GM19239 (cell line): Measurements from ENCODE around the gene EFHD2.
"Not testable (repeated sequence)": the region's sequence is repeated elsewhere in the genome, so short reads cannot be mapped to it uniquely, and the experiment has no call there.

Experiments used
- DNase-seq: peaks from one replicate; pipeline ENCODE4 v3.0.0; 2011; ENCODE audit warnings: low spot score; ENCODE audit not compliant: insufficient read length
- FAIRE-seq: peaks from 2 replicates; lab custom pipeline; 2011; peaks lifted over from hg19 to GRCh38; lab: Jason Lieb, UNC

Gene EFHD2

DNA sequence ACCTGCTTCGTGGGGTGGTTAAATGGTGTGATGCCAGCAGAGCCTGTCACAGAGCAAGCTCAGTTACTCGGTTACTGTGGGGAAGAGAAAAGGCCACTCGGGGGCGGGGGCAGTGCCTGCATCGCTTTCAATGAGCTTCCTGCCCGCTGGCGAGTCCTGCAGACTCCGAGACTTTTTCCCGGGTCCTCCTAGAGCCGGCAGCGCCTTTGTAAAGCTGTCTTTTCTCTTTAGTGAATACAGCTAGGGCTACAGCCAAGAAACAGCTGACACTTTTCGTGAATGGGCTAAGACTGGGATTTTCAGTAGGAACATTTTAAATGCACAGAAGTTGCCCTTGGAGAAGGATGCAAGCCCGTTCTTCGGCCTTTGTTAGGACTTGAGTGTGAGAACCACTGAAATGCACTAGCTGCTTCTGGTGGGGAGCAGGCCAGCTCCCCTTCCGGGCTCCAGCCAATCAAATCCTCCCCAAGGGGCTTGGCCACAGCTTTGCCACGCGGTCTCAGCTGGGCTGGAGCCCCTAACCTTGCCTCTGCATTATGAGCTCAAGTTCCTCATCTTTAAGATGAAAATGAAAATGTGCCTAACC is 23.4 kb upstream of the EFHD2 start:
- FAIRE-seq (no peak), DNase-seq (no peak)

DNA sequence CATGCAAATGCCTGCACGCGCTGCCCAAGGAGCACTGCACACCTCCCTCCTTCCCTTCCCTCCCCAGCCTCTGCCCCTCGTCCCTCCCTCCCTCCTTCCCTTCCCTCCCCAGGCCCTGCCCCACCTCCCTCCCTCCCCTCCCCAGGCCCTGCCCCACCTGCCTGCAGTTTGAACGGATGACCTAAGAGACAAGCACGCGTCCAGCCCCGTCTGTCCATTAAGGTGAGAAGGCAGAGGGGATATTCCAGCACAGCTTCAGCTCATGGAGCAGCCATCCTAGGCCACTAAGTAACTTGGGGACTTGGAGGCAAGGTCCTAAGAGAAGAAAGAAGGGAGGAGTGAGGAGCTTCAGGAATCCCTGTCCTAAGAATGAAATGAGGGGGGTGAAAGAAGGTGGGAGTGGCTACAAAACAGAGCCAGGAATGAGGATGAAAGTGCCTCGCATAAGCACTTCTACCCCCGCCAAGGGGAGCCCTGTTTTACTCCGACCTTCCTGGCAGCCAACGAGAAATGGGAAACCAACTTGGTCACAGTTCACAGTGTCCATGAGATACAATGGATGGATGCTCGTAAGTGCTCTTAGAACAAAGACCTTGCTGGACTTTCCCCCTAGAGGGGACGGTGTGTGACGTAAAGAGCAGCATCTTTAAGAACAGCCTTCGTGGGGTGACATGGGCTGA is 21.3 kb upstream of the EFHD2 start:
- no peak for FAIRE-seq
- no peak for DNase-seq

DNA sequence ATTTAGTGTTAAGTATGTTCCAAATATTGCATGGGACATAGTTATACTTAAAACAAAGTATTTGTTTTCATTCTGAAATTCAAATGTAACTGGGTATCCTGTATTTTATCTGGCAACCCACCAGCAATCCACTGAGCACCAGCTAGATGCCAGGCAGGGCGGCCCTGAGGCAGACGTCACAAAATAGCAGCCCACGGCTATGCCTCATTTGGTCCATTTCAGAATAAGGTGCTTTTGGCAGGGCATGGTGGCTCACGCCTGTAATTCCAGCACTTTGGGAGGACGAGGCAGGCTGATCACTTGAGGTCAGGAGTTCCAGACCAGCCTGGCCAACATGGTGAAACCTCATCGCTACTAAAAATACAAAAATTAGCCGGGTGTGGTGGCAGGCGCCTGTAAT is 19.9 kb upstream of the EFHD2 start:
- FAIRE-seq, DNase-seq: not testable (repeated sequence)

DNA sequence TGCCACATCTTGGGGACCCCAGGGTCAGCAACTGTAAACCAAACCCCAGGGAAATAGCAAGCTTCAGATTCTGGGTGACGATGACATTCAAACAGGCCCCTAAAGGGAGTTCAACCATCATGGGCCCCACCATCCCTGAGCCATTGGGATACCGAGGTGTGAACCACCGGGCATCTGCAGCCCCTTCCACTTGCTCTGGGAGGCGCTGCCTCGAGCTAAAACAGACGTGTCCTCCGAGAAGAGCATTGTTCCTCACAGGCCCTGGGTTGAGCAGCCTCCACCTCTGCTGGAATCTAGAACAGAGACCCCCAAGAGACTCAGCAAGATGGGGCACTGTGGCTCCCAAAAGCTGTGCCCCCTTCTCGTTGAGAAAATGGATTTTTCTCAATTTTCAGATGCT is 19.0 kb upstream of the EFHD2 start:
- FAIRE-seq (no peak), DNase-seq (no peak)

DNA sequence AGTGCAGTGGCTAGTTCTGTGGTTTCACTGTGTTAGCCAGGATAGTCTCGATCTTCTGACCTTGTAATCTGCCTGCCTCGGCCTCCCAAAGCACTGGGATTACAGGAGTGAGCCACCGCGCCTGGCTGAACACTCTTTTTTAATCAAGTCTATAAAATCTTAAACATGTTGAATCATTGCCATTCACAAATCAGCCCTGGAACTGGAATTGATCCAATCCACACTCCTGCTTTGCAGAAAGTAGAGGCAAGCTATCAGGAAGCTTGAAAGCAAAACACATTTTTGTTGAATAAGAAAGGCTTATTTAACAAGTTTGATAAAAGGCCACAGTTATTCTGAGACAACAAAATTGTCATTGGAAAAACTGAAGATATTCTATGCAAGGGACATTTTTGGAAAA is 18.3 kb upstream of the EFHD2 start:
- DNase-seq (no peak), FAIRE-seq (no peak)

DNA sequence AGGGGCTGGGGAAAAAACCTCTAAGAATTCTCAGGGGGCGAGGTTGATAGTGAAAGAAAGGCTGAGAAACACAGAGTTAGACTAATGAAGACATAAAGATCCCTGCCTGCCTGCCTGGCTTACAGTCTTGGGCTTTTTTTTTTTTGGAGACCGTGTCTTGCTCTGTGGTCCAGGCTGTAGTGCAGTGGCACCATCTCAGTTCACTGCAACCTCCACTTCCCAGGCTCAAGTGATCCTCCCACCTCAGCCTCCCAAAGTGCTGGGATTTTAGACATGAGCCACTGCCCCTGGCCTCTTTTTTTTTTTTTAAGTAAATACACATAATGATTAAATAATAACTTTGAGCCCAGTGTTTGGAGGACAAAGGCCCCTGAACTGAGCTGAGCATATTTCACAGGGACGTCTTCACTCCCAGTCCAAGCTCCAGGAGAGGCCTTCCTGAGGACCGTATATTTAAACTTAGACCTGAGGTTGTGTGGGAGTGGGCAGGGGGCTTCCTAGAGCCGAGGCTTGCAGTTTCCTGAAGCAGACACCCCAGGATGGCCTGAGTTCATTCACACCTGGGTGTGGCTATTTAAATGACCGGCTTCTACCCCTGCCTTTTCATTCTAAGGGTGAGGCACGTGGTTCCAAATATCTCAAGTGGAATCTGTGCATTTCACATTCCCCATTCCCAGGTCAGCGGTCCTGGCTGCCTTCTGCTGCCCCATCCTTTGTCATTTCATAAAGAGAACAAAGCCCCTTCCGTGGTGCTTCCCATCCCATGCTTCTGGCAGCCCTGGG is 16.0 kb upstream of the EFHD2 start:
- DNase-seq (no peak), FAIRE-seq (no peak)

DNA sequence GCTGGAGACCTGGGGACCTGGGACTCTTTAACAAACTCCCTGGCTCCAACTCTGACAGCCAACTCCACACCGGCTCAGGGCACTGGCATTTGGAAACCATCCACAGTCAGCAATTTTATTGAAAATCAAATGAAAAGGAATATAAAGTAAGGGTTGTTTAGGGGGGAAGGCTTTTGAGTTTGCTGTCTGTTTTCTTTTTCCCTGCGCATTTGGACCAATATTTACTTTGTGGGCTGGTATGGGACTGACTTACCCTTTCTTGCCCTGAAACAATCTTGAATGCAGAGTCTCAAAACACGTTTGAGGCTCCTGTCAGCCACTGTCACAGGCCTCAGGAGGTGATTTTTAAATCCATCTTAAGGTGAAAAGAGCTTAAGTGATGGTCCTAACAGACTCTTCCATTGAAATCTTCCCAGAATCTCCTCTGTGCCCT is 15.4 kb upstream of the EFHD2 start:
- DNase-seq (no peak), FAIRE-seq (no peak)

DNA sequence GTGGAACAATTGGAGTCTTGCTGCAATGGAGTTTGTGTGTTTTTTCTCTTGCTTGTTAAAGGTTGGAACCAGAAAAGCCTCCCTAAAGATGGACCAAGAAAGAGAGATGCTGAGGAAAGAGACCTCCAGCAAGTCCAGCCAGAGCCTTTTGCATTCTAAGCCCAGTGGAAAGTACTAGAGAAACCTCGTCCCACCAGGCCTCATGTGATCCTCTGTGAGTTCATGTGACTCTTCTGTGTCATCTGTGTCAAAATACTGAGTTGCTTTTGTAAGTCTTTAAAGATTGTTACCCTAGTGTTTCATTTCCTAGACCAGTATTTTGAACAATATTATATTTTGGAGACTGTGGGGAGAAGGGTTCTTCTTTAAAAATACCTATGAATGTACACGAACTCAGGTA is 12.5 kb upstream of the EFHD2 start:
- FAIRE-seq (no peak), DNase-seq (no peak)

DNA sequence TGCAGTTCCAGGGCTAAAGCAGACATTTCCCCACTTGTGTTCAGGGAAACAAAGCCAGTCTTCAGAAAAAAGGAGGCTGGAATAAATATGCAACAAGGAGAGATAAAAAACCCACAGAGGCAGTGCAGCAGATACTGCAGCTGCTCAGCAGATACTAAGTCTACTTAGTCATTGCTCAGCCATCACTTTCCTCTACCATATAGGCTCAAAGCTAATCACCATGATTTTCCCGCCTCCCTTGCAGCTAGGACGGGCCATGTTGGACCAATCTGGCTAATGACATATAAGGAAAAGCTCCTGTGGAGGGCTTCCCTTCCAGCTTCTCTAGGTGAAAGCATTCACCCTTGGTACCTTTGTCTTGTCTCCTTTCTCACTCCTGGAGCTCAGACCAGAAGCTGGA is 10.0 kb upstream of the EFHD2 start:
- no peak for DNase-seq
- FAIRE-seq, result no peak

DNA sequence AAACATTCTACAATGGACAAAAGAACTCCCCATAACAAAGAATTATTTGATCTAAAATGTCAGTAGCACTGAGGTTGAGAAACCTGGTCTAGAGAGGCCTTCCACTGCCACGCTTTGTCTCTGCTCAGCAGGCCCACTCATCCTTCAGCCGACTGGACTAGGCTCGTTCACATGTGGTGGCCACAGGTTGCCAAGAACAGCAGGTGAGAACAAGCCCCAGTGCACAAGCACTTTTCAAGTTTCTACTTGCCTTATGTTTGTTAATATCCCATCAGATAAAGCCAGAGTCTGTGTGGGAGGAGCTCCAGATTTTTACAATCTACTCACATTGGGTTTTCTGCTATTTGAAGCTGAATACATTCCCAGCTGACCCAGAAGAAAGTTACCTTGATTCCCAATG is 9.1 kb upstream of the EFHD2 start:
- no peak for FAIRE-seq
- no peak for DNase-seq

DNA sequence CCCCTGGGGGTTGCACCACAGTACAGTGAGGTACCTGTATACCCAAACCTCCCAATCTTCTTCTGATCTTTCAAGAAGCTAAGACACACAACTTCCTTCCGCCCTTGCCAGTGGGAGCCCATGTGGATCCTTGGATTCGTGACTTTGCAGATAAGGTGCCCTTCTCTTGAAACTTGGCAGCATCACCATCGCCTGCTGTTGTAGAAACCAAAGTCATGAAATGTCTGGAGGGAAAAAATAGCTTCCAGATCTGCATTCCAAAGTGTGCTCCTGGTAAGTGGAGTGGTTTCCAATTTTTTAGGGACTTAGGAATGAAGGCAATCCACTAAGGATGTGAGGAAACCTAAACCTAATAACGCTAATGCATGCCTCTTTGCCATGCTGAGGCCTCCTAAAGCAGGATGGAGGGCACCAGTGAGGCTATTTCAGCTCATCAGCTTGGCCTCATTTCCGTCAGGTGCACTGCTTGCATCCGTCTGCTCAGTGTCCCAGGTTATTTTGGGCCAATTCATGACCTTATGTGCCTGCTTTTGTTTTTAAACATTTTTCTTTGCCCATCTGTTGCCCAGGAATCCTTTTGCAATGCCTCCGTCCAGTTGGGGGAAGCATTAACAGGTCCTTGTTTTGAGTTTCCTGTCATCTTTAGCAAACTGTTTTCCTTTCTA is 8.2 kb upstream of the EFHD2 start:
- DNase-seq (no peak), FAIRE-seq (no peak)

DNA sequence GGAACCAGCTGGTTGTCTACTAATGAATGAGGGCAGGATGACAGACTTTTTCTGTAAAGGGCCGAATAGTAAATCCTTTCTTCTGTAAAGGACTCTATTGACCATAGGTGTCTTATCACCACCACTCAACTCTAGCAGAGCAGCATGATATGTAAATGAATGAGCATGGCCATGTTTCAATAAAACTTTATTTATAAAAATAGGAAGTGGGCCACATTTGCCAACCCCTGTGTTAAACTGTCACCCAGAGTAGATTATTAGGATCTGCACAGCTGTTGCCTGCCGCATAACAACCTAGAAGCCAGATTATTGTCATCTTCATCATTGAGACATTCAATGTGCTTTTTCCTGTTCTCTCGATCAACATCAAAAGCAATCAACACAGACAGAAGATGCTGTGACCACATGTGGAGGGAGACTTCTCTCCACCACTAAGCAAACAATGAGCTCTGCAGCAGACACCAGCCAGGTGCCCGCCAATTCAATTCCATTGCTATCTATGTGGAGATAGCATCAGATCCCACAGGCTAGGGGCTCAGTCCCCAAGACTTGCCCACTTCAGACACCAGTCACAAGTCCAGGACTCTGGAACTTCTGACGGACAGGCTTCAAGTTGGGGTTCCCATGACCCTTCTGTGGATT is 6.8 kb upstream of the EFHD2 start:
- FAIRE-seq (no peak), DNase-seq (no peak)

DNA sequence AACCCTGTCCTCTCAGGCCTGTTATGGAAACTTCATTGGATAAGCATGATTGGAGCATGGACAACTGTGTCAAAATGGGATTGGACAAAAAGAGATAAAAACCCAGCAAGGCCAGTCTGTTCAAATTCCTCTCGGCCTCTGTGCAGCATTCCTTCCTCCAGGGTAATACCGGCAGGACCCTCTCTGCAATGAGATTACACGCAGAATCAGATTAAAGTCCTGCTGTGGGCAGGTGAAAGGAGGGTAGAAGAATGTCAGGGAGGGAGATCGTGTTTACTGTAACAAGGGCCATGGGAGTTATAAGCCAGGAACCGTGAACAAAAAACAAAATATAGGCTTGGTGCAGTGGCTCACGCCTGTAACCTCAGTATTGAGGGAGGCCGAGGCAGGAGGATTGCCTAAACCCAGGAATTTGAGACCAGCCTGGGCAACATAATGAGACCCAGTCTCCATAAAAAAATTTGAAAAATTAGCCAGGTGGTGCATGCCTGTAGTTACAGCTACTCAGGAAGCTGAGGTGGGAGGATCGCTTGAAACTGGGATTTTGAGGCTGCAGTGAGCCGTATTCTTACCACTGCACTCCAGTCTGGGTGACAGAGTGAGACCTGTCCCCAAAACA is 5.6 kb upstream of the EFHD2 start:
- no peak for DNase-seq
- FAIRE-seq, result no peak

DNA sequence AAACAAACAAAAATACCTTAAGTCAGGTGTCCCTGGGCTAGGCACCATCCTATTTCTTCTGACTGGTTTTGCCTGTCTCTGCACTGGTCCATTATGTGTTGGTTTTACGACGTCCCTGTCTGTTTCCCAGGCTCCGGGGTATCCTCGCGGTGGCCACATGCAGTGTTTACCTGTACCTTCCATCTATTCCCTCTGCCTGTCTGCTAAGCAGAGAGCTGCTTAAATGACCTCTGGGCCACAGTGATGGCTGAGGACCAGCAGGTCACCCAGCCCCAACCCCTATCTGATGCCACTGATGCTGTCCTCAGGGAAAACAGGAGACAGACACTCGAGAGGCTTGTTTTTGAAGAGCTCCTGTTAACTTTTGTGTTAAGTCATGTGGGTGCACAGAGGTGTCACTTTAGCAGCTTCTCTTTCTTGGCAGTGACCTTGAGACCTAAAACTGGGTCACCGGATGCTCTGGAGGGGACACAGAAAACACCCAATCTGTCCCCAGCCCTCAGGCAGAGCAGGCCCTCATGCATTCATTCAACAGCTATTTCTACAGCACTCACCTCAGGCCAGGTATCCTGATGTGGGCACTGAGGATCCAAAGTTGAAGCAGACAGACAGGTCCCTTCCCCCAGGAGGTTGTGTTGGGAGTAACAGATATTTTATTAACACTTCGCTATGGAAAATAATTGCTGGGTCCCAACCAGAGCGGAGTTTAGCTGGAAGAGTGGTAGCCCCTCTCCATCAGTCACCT is 4.4 kb upstream of the EFHD2 start:
- DNase-seq (no peak), FAIRE-seq (no peak)

DNA sequence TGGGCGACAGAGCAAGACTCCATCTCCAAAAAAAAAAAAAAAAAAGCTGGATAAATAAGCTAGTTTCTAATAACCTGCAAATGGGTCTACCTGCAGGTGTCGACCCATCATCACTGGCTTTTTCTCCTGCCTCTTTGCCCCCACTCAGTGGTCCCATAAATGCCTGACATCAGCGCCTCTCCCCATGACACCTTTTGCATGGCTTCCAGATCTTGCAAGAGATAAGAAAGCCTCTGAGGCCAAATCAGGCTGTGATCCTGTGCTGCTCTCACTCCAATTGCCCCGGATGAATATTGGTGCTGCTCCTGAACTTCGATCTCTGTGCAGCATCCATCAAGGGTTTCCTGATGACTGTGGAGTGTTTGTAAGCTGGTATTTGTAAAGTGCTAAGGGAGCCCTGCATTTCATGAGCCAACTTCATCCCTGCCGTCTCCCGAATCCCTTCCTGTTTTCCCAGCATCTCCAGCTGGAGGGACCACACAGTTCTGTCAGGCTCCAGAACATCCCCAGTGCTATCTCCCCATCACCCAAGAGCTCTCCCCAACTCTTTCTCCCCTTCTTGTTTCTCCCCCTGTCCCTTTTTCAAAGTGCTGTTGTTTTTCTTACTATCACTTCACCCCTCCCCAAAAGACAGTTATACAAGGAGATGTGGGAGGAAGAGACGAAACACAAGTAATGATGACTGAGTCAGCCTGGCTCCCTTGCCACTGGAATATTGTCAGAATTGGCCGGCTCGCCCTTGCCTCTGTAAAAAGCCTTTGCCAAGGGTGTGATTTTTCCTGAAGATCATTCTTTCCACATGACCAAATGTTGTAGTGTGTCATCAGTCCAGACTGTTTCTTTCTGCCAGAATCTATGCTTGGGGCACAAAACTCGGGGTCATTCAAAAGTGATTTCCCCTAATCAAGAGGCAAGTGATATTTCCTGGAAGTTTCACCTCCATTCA is 2.8 kb upstream of the EFHD2 start:
- no peak for DNase-seq
- FAIRE-seq, result no peak

DNA sequence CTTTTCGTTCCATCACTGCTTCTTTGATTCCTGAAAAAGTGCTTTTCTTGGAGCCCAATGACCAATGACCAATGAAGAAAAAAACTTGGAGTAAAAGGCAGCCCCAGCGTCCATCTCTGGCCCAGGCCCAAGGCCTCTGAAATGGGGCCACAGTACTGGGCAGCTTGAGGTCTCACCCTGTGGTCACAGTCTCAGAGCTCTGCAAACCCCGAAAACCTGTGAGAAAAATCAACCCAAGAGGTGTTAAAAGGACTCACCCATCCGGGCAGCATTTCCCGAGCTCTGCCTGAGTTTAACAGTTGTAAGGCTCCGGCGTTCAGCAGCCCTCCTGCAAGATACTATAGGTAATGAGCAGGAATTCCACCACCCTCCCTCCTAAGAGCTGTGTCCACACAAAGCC is 2.1 kb upstream of the EFHD2 start:
- no peak for FAIRE-seq
- no peak for DNase-seq

DNA sequence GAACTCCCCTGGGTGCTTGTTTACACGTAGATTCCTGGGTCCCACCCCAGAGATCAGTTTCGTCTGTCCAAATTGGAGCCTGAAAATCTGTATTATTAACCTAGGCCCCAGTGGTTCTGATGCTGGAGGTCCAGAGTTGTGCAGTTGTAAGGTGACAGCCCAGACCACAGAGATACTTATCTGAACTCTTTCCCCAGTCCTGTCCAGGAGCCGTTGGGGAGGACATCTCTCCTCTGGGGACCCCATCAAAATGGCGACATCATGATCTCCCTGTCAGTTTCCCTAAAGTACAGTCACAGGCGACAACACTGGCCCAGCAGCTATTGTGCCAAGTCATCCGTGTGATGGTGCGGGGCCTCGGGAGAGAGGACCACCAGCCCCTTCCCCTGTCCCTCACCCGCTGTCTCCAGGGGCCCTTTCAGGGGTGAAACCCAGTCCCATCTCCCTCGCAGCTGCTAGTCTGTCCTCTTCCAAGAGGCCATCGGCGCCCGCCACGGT is 749 bp upstream of the EFHD2 start:
- DNase-seq (no peak), FAIRE-seq (no peak)

DNA sequence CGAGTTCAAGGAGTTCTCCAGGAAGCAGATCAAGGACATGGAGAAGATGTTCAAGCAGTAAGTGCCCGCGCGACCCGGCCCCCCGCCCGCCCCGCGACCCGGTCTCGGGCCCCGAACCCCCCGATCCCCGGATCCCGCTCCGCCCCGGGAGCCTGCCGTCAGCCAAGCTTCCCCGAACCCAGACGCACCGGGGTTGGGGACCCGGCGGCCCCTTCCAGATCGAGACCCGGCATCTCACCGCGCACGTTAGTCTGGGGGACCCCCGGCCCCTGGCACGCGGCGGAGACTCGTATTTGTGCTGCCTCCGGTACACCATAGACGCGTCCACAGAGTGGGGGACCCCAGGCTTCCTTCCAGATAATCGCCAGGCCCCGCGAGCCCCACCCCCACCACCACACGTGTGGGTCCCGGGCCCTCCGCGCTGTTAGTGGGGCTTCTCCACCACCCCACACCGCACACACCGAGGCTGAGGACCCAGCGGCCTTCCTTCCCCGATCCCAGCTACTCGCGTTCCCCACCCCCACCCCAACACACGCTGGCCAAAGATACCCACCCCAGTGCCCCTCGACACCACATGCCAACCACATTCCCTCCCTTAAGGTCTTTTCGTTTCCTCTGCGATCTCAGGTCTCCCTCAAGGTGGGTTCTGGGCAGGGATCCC is 665 bp downstream of the EFHD2 start:
- no peak for FAIRE-seq
- no peak for DNase-seq
